Measurements from ENCODE around the gene SLC41A1.

Gene SLC41A1

DNA sequence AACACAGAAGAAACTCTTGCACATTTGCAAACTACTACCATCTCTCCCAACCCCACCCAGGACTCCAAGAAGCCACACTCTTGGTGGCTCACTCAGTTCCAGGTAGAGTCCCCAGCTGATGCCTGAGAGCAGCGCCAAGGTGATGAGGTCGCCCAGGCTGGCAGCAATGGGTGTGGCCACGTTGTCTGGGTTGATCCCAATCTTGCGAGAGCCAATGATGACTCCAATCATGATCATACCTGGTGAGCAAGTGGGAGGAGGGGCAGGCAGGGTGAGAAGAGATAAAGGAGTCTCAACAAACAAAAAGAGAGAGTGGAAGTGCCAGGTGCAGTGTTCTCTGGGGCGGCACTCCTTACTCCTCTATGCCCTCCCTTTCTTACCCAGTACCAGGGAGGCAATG, 14.4 kb downstream of the SLC41A1 start:
- H3K9me3 Mint-ChIP-seq = no peaks in the 10 kb centered on the region
- H3K27me3 Mint-ChIP-seq (ENCODE audit: low read depth) = no peaks in the 10 kb centered on the region
- peaks cover 9% of the 10 kb centered on the region for H3K4me1 Mint-ChIP-seq
- no peak overlapping the region for H3K4me3 Mint-ChIP-seq
- TF ChIP-seq CTCF (IDR thresholded peaks at IDR 0.05; ENCODE audit: unreplicated experiment in 3 of 3) = no peak
- H3K36me3 Mint-ChIP-seq (ENCODE audit: low read depth) = peaks cover 38% of the 10 kb centered on the region
- H3K27ac Mint-ChIP-seq = no peak overlapping the region

DNA sequence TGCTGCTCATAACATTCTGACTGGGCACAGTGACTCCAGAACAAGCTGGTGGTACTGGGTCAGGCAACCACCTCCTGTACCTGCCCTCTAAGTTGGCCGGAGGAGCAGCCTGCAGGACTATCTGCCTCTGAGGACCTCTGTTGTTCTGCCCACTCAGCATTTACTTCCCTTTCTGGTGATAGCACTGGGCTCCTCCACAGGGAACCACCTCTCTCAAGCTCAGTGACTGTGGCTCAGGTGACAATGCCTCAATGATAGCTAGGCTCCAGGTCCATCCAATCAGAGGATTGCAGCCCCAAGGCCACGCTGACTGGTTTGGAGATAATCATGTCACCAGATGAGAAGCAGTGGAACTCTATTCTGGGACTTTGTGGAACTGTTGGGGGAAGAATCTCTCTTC, 15.8 kb downstream of the SLC41A1 start:
- Mint-ChIP-seq H3K27ac (no peak overlapping the region), H3K36me3 (ENCODE audit: low read depth) (peaks cover 41% of the 10 kb centered on the region), H3K4me3 (no peak overlapping the region), H3K27me3 (ENCODE audit: low read depth) (no peaks in the 10 kb centered on the region), H3K4me1 (peaks cover 20% of the 10 kb centered on the region), H3K9me3 (no peaks in the 10 kb centered on the region)
- TF ChIP-seq CTCF (IDR thresholded peaks at IDR 0.05; ENCODE audit: unreplicated experiment in 3 of 3) = no peak

GRCh38 chr1:205794011-205794730, 18.8 kb downstream of the SLC41A1 start:
- Mint-ChIP-seq H3K27ac (no peak overlapping the region), H3K9me3 (no peaks in the 10 kb centered on the region), H3K4me1 (peaks cover 12% of the 10 kb centered on the region), H3K36me3 (ENCODE audit: low read depth) (peaks cover 54% of the 10 kb centered on the region), H3K4me3 (no peak overlapping the region), H3K27me3 (ENCODE audit: low read depth) (no peaks in the 10 kb centered on the region)
- no peak for TF ChIP-seq CTCF (IDR thresholded peaks at IDR 0.05; ENCODE audit: unreplicated experiment in 3 of 3)

- no peaks in the 10 kb centered on the region for H3K27me3 Mint-ChIP-seq (ENCODE audit: low read depth)
- H3K4me1 Mint-ChIP-seq = peaks cover 12% of the 10 kb centered on the region
- no peak for TF ChIP-seq CTCF (IDR thresholded peaks at IDR 0.05; ENCODE audit: unreplicated experiment in 3 of 3)
- no peak overlapping the region for H3K4me3 Mint-ChIP-seq
- H3K27ac Mint-ChIP-seq = no peak overlapping the region
- H3K36me3 Mint-ChIP-seq (ENCODE audit: low read depth) = peaks cover 46% of the 10 kb centered on the region
- no peaks in the 10 kb centered on the region for H3K9me3 Mint-ChIP-seq
Observed at GRCh38 chr1:205792961-205793673, 19.9 kb downstream of the SLC41A1 start.

GRCh38 chr1:205792481-205792881, 20.5 kb downstream of the SLC41A1 start:
- Mint-ChIP-seq H3K9me3 (no peaks in the 10 kb centered on the region), H3K4me1 (peaks cover 12% of the 10 kb centered on the region), H3K27me3 (ENCODE audit: low read depth) (no peaks in the 10 kb centered on the region), H3K36me3 (ENCODE audit: low read depth) (peaks cover 40% of the 10 kb centered on the region), H3K4me3 (no peak overlapping the region), H3K27ac (no peak overlapping the region)
- TF ChIP-seq CTCF (IDR thresholded peaks at IDR 0.05; ENCODE audit: unreplicated experiment in 3 of 3) = no peak
